Panc1 (cell line): ENCODE results near the gene SEMA6A. TPM values are rescaled to one million over a fixed set of nuclear protein-coding genes. Genes with fewer than 3 reads are reported as not detected.

Experiments
- ATAC-seq: fragments of 200-7000 bp; cut with Tn5 transposase; 2 replicates; pipeline ENCODE4 v1.9.1; 2020; ENCODE audit warnings: mild to moderate bottlenecking, moderate library complexity
- BruUV-seq: library from RNA; stranded (reverse); fragments of 400-500 nt; replicated peaks from 2 replicates; lab custom pipeline; 2021; lab: Mats Ljungman, UMichigan
- CTCF ChIA-PET: fragments of 300-600 bp; sonication (Branson Sonifier 250); formaldehyde crosslinking; loops from one replicate; lab custom pipeline; 2022; ENCODE audit warnings: antibody characterized with exemption; lab: Charles Lee
- POLR2A ChIA-PET: fragments of 300-600 bp; sonication (Branson Sonifier 250); formaldehyde crosslinking; loops from one replicate; lab custom pipeline; 2022; ENCODE audit warnings: antibody characterized with exemption; lab: Charles Lee
- DNase-seq: peaks from one replicate; pipeline ENCODE4 v3.0.0-alpha.2; 2010; ENCODE audit warnings: low read depth, low spot score
- H3K27ac ChIP-seq: 2 replicates; pipeline ENCODE4 v1.5.1; 2011; ENCODE audit warnings: mild to moderate bottlenecking, low read length, inconsistent platforms
- H3K27me3 ChIP-seq: fragments of 200-500 bp; sonication (Bioruptor generic); 2 replicates; pipeline ENCODE4 v1.6.0; 2014; ENCODE audit warnings: low read length, inconsistent platforms; ENCODE audit not compliant: control insufficient read depth, insufficient read depth
- H3K36me3 ChIP-seq: fragments of 200-500 bp; sonication (Bioruptor generic); 2 replicates; pipeline ENCODE4 v1.5.1; 2014; ENCODE audit warnings: inconsistent platforms, mild to moderate bottlenecking, low read length, moderate library complexity; ENCODE audit not compliant: control insufficient read depth, insufficient read depth
- H3K4me1 ChIP-seq: 2 replicates; pipeline ENCODE4 v1.5.1; 2011; ENCODE audit warnings: inconsistent platforms, mild to moderate bottlenecking, low read length, moderate library complexity; ENCODE audit not compliant: control insufficient read depth, insufficient read depth
- H3K4me3 ChIP-seq, 2 experiments: 2 replicates each; pipeline ENCODE4 v1.5.1; 2011 to 2012; ENCODE audit warnings: low read depth in 2 of 2, low read length in 2 of 2, mild to moderate bottlenecking in 2 of 2, inconsistent platforms in 1 of 2, moderate library complexity in 1 of 2
- H3K9me3 ChIP-seq: fragments of 200-500 bp; sonication (Bioruptor generic); 2 replicates; pipeline ENCODE4 v1.5.1; 2014; ENCODE audit warnings: low read depth, mild to moderate bottlenecking, inconsistent platforms, low read length, moderate library complexity; ENCODE audit not compliant: control insufficient read depth, insufficient read depth
- CTCF ChIP-seq: fragments of 450-650 bp; IDR thresholded peaks from 2 replicates; pipeline ENCODE4 v1.5.1; 2017; ENCODE audit warnings: mild to moderate bottlenecking
- POLR2AphosphoS5 ChIP-seq: IDR thresholded peaks from 2 replicates; pipeline ENCODE4 v1.6.1; 2012; ENCODE audit warnings: mild to moderate bottlenecking, low read depth, low read length, moderate library complexity
- REST ChIP-seq, 2 experiments: IDR thresholded peaks; 2 replicates each; pipeline ENCODE4 v1.6.1; 2011 to 2012; ENCODE audit warnings: low read depth in 2 of 2, control low read depth in 1 of 2, low read length in 1 of 2, mild to moderate bottlenecking in 1 of 2, moderate library complexity in 1 of 2; ENCODE audit not compliant: insufficient read depth in 1 of 2
- SIN3A ChIP-seq: IDR thresholded peaks from 2 replicates; pipeline ENCODE4 v1.6.1; 2012; ENCODE audit warnings: low read depth, mild to moderate bottlenecking, low read length, moderate library complexity, borderline replicate concordance; ENCODE audit not compliant: insufficient read depth
- TCF7L2 ChIP-seq: IDR thresholded peaks from 2 replicates; pipeline ENCODE4 v1.6.1; 2011; ENCODE audit warnings: mild to moderate bottlenecking, low read depth, low read length, inconsistent platforms
- in situ Hi-C: cut with HindIII; loops from 2 replicates; pipeline ENCODE4 v1.10.0; 2016; ENCODE audit warnings: low sequenced_read_pairs, low pct_unique_long_range_greater_than_20kb
- intact Hi-C: fragments of 100-400 bp; cut with micrococcal nuclease; formaldehyde crosslinking; loops from one replicate; pipeline ENCODE4 v1.10.0; 2022; ENCODE audit not compliant: unreplicated experiment
- total RNA-seq: library from RNA; stranded (reverse); gene quantifications from one replicate; pipeline ENCODE4 v1.2.1, GENCODE V29; 2021; ENCODE audit not compliant: unreplicated experiment

Gene SEMA6A
- total RNA-seq, 1 experiment from 2014 or later, result 0.54 TPM

GRCh38 chr5:116531635-116532034 lies 43.0 kb downstream of the SEMA6A start:
- BruUV-seq, result no TSS peak
- intact Hi-C loops, result no loop called here

DNA sequence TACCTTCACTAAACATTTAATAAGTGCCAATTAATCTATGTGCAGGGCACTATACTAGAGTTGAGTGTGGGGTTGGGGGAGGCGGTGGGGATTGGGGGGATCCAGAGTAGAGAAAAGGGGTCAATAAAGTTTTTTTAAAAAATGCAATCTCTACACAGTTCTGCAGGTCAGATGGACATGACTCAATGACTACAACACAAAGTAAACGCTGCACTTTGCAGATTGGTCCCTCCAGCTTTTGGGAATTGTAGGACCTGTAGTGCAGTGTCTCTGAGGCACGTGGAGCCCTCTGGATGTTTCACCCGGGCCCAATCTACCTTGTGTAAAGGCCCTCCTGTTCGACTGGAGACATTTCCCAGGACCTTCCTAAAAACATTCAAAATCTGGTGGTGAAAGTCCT lies 43.5 kb downstream of the SEMA6A start:
- peaks cover 8% of the 10 kb centered on the region for H3K27me3 ChIP-seq
- no peak overlapping the region for H3K27ac ChIP-seq
- no peak for TF ChIP-seq CTCF
- TF ChIP-seq TCF7L2, result no peak
- no peak for TF ChIP-seq POLR2AphosphoS5
- TF ChIP-seq REST (IDR thresholded peaks at IDR 0.05; ENCODE audit: insufficient read depth in 1 of 2, low read depth in 2 of 2, low read length in 1 of 2), result no peak
- no peak for TF ChIP-seq SIN3A
- H3K4me3 ChIP-seq, result no peak overlapping the region
- no peaks in the 10 kb centered on the region for H3K9me3 ChIP-seq
- H3K4me1 ChIP-seq, result no peaks in the 10 kb centered on the region
- no peak for DNase-seq
- ATAC-seq, result no peak
- H3K36me3 ChIP-seq, result no peaks in the 10 kb centered on the region
- intact Hi-C loops, result no loop called here
- BruUV-seq, result no TSS peak
- CTCF ChIA-PET, result no interaction called here
- POLR2A ChIA-PET, result no interaction called here
- in situ Hi-C loops, result no loop called here

More at GRCh38 chr5:116531635-116532034, 43.0 kb downstream of the SEMA6A start:
- in situ Hi-C loops, result no loop called here
- H3K4me3 ChIP-seq, result no peak overlapping the region
- POLR2A ChIA-PET, result no interaction called here
- peaks cover 5% of the 10 kb centered on the region for H3K27me3 ChIP-seq
- H3K9me3 ChIP-seq, result no peaks in the 10 kb centered on the region
- no peaks in the 10 kb centered on the region for H3K36me3 ChIP-seq
- H3K27ac ChIP-seq, result no peak overlapping the region
- no peaks in the 10 kb centered on the region for H3K4me1 ChIP-seq
- CTCF ChIA-PET, result no interaction called here
- no peak for TF ChIP-seq TCF7L2
- no peak for TF ChIP-seq CTCF
- no peak for TF ChIP-seq POLR2AphosphoS5
- no peak for TF ChIP-seq REST (IDR thresholded peaks at IDR 0.05; ENCODE audit: insufficient read depth in 1 of 2, low read depth in 2 of 2, low read length in 1 of 2)
- no peak for TF ChIP-seq SIN3A
- ATAC-seq (no peak), DNase-seq (no peak)
